GM18517 (cell line): ENCODE data around the gene TIMM22.
"Not testable (repeated sequence)": the region's sequence is repeated elsewhere in the genome, so short reads cannot be mapped to it uniquely, and the experiment has no call there.

Experiments
- ATAC-seq: cut with Tn5 transposase; IDR thresholded peaks from one replicate; pipeline ENCODE4 v1.9.1; 2021; ENCODE audit warnings: mild to moderate bottlenecking, moderate library complexity; ENCODE audit not compliant: unreplicated experiment

The TIMM22 gene

DNA sequence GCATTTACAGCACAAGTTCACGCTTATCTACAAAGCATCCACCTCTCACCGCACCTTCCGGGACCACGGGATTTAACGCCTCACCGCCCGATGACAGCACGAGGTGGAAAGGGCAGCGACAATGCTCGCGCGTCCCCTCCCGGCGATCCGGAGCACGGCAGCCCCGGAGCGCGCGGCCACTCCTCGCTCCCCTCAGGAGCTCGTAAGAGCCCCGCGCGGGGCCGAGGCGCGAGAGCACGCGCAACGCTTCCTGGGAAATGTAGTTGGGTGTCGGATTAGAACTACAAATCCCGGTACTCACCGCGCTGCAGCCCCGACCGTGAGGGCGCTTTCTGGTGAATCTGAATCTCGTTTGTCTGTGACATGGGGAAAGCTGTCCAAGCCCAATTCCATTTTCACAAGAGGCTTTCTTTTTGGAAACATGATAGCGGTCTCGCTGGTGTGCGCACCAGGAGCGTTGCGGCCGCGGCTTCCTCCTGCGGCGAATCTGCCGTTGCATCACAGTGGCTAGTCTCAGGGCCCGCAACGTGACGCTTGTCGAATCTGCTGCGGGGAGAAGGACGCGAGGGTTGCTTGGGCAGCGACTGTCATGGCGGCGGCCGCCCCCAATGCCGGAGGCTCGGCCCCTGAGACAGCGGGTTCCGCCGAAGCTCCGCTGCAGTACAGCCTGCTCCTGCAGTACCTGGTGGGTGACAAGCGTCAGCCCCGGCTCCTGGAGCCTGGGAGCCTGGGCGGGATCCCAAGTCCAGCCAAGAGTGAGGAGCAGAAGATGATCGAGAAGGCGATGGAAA, at the start of gene TIMM22:
Gene TIMM22 (plus strand): TSS at position 576 of the 791 bp plus-strand sequence. CDS start 14 bp downstream, at position 590.
- peak; percentile 91 for ATAC-seq

GRCh38 chr17:948284-948852, 48.6 kb upstream of the TIMM22 start:
- no peak for ATAC-seq

DNA sequence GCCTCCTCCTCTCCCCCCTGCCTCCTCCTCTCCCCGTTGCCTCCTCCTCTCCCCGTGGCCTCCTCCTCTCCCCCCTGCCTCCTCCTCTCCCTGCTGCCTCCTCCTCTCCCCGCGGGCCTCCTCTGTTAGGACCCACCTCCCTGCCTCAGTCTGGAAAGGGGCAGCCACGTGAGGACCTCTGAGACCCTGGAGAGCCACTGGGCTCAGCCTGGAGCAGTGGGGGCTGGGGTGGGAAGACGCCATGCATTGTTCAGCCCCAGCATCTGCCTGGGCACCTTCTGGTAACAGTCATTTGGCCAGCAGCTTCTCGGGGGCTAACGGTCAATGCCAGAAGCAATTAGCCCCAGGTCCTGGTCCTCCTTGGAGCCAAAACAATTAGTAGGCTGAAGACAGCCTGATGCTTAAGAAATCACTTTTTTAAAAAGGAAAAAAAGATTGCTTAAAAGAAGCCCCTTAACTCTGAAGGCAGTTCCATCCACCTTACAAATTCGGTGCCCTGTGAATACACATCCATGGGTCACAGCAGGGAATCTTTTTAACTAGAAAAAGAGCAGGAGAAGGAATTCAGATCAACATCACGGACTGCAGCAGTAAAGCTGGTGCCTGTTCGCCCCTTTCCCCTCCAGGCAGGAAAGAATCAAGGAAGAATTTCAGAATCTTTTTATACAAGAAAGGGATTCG, 47.2 kb upstream of the TIMM22 start:
- no peak for ATAC-seq

GRCh38 chr17:951325-952132, 45.4 kb upstream of the TIMM22 start:
- ATAC-seq = no peak

- ATAC-seq = not testable (repeated sequence)
Measured at GRCh38 chr17:952592-952991, 44.3 kb upstream of the TIMM22 start.

- no peak for ATAC-seq
Measured at GRCh38 chr17:953767-954166, 43.2 kb upstream of the TIMM22 start.

DNA sequence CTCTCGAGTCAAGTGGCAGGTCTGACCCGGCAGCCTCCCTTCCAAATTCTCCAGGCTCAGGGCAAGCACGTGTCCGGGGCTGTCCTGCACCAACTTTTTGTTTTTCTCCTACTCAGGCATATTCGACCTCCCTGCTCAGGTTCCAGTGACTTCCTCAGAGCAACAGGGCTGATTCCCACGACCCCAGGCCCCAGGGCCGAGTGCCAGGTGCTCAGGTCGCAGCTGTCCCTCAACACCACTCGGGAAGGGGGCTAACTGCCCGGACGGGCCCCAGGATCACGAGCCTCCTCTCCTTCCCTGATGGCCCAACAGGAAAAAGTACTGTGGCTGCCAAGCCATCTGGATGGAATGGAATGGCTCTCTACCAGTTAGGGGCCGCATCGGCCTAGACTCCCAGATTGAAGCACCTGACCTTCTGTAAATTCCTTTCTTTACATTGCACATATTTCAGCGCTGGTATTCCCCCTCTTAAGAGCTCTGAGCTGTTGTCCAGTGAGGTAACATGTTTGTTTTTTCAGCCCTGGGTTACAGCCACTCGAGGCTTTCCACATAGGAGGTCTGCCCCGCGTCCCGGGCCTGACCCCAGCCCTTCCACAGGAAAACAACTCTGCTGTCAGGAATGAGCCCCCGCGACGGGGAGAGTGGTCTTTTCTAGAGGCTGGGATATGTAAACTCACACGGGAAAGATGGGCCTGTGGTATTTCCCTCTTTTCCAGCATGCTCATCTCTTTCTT, 42.3 kb upstream of the TIMM22 start:
- no peak for ATAC-seq

GRCh38 chr17:956905-957304, 40.0 kb upstream of the TIMM22 start:
- ATAC-seq = no peak

DNA sequence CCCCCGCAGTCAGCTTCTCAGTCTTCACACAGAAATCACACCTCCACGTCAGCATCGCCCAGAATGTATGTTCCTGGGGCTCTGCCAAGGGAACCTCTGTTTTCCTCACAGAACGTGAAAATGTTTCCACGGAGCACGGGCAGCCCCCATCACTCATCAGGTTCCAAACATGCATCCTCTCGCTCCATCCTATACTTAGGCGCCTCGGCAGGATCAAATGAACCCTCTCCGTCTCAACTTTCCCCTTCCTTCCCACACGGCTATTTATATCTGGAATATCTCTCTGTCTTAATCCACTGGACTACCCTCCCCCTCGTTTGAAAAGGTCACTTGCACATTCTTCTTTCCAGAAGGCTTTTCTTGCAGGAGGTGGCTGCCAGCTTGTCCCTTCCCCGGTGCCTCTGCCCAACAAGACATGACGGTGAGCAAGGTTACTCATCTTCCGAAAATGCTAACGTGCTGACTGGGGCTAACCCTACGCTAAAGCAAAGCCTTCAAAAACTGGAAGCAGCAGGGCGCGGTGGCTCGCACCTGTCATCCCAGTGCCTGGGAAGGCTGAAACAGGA, 39.0 kb upstream of the TIMM22 start:
- ATAC-seq = no peak

DNA sequence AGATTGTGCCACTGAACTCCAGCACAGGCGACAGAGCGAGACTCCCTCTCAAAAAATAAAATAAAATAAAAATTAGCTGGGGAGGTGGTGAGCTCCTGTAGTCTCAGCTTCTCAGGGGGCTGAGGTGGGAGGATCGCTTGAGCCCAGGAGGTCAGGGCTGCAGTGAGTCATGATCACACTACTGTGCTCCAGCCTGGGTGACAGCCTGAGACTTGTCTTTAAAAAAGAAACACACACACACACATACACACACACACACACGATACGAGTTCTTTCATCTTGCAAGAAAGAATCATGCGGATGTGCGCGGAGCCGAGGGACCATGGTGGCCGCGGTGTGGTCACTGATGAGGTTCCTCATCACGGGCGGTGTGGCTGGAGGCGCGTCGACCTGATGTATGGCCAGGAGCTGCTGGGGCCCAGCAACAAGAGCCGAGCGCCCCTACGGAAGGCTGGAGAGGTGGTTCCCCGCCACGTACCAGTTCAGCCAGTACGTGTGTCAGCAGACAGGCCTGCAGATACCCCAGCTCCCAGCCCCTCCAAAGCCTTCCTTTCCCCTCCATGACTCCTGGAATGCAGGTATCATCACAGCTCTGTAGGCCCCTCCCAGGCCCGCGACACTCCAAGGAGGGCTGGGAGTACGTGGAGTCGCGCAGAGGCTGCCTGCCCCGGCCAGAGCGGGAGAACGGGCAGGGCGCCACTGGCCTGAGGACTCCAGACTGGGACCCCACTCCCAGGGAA, 38.0 kb upstream of the TIMM22 start:
- ATAC-seq = no peak

DNA sequence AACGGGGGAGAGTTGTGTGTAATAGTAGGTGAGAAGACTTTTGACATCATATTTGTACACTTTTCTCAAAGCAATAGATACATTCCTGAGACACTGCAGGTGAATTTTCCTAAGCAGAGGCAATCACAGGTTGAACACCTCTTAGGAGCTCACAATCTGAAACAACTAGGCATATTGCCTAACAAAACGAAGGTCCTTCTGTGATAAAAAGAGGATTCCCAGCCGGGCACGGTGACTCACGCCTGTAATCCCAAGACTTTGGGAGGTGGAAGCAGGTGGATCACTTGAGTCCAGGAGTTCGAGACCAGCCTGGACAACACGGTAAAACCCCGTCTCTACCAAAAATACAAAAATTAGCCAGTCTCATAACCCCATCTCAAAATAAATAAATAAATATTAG, 34.8 kb upstream of the TIMM22 start:
- ATAC-seq = no peak

DNA sequence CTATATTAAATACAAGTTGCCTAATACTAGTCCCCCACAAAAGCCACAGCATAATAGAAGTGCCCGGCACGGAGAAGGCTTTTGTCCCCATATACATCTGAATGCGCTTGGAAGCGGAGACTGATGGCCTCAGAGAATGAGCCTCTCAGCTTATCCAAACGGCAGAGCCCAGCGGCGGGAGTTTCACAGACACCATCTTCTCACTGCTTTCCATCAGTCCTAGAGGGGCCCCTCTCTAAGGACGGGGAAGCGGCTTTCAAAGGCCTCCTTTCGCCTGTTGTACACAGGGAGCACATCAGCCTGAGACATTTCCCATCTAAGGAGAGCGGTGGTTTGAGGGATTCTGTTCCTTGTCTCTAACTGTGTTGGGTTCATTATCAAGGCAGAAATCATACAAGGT, 34.3 kb upstream of the TIMM22 start:
- no peak for ATAC-seq

- no peak for ATAC-seq
Measured at GRCh38 chr17:964876-965275, 32.1 kb upstream of the TIMM22 start.

GRCh38 chr17:965311-965989, 31.5 kb upstream of the TIMM22 start:
- ATAC-seq = no peak

DNA sequence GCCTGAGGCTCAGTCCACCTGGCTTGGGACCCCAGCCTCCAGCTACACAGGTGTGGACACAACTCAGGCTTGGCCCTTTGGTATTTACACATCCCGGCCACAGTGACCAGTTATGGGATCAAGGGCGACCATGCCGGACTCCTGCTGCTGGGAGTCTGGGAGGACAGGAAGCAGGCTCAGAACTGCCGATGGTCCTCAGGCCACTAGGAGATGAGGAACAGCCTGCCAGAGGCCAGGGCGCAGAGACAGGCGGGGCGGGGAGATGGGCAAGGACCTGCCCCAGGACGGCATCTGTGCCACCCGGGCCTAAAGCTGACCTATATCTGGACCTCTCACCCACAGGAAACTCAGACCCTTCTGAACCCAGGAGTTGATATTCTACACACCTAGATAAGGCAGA, 29.8 kb upstream of the TIMM22 start:
- no peak for ATAC-seq

DNA sequence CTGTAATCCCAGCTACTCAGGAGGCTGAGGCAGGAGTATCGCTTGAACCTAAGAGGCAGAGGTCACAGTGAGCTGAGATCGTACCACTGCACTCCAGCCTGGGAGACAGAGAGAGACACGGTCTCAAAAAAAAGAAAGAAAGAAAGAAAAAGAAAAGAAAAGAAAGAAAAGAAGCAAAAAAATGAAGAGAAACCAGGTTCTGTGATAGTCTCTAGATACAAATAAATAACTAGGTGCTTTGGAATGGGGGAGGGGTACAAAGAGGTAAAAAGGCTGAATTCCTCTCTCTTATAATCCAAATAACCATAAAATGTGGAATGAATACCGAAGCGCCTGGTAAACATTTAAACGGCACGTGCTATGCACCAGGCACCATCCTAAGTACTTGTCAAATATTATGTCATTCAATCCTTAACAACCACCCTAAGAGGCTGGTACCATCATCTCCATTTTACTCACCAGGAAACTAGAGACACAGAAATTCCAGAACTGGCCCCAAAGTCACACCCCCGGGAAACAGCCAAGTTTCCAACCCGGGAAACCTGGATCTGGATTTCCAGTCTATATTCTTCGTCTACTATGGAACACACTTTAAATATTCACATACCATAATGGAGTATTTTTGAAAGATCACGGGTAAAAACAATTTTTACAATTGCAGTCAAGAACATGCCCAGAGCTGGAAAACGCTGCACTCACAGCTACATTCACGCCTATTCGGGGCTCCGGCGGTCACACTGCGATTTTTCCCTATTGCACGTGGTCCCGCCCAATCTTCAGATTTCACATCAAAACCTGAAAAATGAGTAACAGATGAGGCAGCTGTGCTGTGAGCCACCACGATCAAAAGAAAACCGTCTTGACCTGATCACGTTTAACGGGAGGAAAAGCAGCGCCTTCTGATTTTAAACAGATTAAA, 27.9 kb upstream of the TIMM22 start:
- no peak for ATAC-seq

- ATAC-seq = no peak
Measured at GRCh38 chr17:969811-970355, 27.0 kb upstream of the TIMM22 start.

DNA sequence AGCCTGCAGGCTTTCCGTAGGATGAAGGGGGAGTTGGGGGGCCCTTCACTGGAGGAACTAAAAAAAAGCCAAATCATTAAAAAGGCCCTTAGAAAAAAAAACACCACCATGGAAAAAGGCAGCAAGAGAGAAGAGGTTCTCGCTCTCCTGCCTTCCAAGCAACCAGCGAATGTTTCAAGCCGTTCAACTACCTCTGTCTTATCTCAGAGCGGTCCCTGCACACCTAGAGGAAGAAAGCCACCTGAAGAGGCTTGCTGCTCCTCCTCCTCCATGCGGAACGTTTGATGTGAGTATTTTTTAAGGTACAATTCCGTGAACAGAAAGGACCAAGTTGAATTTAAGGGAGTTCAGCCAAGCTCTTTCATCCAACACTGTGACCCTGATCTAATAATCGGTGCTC, 26.6 kb upstream of the TIMM22 start:
- no peak for ATAC-seq
